IPS-15b (cell line): Measurements from ENCODE around the gene PSORS1C2.

Experiments
- H3K27me3 ChIP-seq: one replicate; pipeline ENCODE4 v1.6.1; 2013; ENCODE audit warnings: low read length; ENCODE audit not compliant: control insufficient read depth, insufficient read depth
- H3K36me3 ChIP-seq: one replicate; pipeline ENCODE4 v1.6.1; 2013; ENCODE audit warnings: low read length; ENCODE audit not compliant: control insufficient read depth, insufficient read depth
- H3K4me1 ChIP-seq: one replicate; pipeline ENCODE4 v1.6.1; 2013; ENCODE audit warnings: mild to moderate bottlenecking, low read length; ENCODE audit not compliant: control insufficient read depth, insufficient read depth
- H3K4me3 ChIP-seq: one replicate; pipeline ENCODE4 v1.5.1; 2013; ENCODE audit warnings: low read depth, low read length
- H3K9ac ChIP-seq: one replicate; pipeline ENCODE4 v1.6.1; 2013; ENCODE audit warnings: low read depth, mild to moderate bottlenecking, low read length
- H3K9me3 ChIP-seq: one replicate; pipeline ENCODE4 v1.6.1; 2013; ENCODE audit warnings: mild to moderate bottlenecking, low read length; ENCODE audit not compliant: control insufficient read depth, insufficient read depth

The PSORS1C2 gene

GRCh38 chr6:31149827-31150447, 11.1 kb upstream of the PSORS1C2 start:
- no peak overlapping the region for H3K4me3 ChIP-seq
- H3K36me3 ChIP-seq: peaks cover 43% of the 10 kb centered on the region
- no peak overlapping the region for H3K9ac ChIP-seq
- no peaks in the 10 kb centered on the region for H3K27me3 ChIP-seq
- no peaks in the 10 kb centered on the region for H3K4me1 ChIP-seq
- no peaks in the 10 kb centered on the region for H3K9me3 ChIP-seq

DNA sequence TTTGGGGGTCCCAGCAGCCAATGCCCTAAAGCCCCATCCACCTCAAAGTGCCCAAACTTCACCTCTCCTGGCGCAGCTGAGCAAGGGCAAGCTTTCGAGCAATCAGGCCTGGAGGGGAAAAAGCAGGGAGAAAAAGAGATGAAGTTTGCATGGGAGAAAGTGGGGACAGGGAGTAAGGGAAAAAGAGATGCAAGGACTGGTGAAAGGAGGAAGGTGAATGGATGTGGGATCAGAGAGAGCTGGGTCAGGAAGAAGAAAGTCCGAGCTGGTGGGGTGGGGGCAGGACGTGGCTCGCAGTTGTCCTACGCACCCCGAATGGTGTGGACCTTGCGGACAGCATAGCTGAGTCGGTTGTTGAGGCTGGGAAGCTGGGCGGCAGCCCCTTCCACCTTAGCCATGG, 6.5 kb upstream of the PSORS1C2 start:
- Histone ChIP-seq H3K4me3 (no peak overlapping the region), H3K9ac (no peak overlapping the region)

GRCh38 chr6:31144970-31145340, 6.1 kb upstream of the PSORS1C2 start:
- Histone ChIP-seq H3K36me3 (peaks cover 41% of the 10 kb centered on the region), H3K4me3 (no peak overlapping the region), H3K4me1 (no peaks in the 10 kb centered on the region), H3K9me3 (no peaks in the 10 kb centered on the region), H3K9ac (no peak overlapping the region), H3K27me3 (no peaks in the 10 kb centered on the region)

More for the DNA sequence above, 6.5 kb upstream of the PSORS1C2 start:
- no peaks in the 10 kb centered on the region for H3K4me1 ChIP-seq
- H3K36me3 ChIP-seq: peaks cover 45% of the 10 kb centered on the region
- no peaks in the 10 kb centered on the region for H3K27me3 ChIP-seq
- H3K9me3 ChIP-seq: no peaks in the 10 kb centered on the region

- Histone ChIP-seq H3K4me3 (no peak overlapping the region), H3K4me1 (no peaks in the 10 kb centered on the region), H3K36me3 (peaks cover 38% of the 10 kb centered on the region), H3K9ac (no peak overlapping the region), H3K27me3 (no peaks in the 10 kb centered on the region), H3K9me3 (no peaks in the 10 kb centered on the region)
These were observed 5.6 kb upstream of the PSORS1C2 start for GRCh38 chr6:31144296-31144969.

- Histone ChIP-seq H3K36me3 (peaks cover 31% of the 10 kb centered on the region), H3K4me3 (no peak overlapping the region), H3K4me1 (no peaks in the 10 kb centered on the region), H3K9me3 (no peaks in the 10 kb centered on the region), H3K27me3 (no peaks in the 10 kb centered on the region), H3K9ac (no peak overlapping the region)
These were observed 4.3 kb upstream of the PSORS1C2 start for GRCh38 chr6:31143148-31143547.

DNA sequence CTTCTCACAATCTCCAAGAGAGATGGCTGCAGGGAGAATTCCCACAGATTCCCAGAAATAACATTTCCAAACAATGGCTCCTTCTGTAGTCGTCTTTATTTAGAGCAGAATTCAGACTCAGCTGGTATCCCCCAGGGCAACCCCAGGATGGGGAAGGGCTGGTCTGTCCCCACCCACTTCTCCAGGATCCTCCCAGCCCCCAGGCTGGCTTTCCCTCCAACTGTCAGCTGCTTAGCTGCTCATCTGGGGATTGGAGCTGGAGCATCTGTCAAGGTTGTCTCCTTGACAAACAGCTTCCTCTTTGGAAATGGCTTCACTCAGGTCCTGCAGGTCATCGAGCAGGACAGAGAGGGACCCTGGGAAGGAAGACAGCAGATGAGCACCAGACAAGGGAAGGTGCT, 3.5 kb upstream of the PSORS1C2 start:
- no peaks in the 10 kb centered on the region for H3K9me3 ChIP-seq
- no peak overlapping the region for H3K4me3 ChIP-seq
- H3K36me3 ChIP-seq: peaks cover 31% of the 10 kb centered on the region
- H3K4me1 ChIP-seq: peaks cover 4% of the 10 kb centered on the region
- H3K9ac ChIP-seq: no peak overlapping the region
- H3K27me3 ChIP-seq: no peaks in the 10 kb centered on the region

DNA sequence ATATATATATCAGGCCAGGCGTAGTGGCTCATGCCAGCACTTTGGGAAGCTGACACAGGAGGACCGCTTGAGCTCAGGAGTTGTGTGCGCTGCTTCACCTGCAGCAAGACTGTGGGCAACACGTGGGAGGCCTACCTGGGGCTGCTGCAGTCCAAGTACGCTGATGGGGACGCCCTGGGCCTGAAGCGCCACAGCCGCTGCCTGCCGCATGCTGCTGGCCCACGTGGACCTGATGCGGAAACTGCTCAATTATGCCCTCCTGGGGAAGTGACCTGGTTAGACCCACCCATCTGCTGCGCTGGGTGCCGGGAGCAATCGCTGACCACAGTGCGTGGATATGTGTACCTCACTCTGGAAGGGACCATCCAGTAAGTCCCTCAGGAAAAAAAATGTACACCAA, 1.8 kb upstream of the PSORS1C2 start:
- Histone ChIP-seq H3K27me3 (no peaks in the 10 kb centered on the region), H3K4me1 (peaks cover 4% of the 10 kb centered on the region), H3K9me3 (no peaks in the 10 kb centered on the region), H3K9ac (no peak overlapping the region), H3K4me3 (no peak overlapping the region), H3K36me3 (peaks cover 31% of the 10 kb centered on the region)

DNA sequence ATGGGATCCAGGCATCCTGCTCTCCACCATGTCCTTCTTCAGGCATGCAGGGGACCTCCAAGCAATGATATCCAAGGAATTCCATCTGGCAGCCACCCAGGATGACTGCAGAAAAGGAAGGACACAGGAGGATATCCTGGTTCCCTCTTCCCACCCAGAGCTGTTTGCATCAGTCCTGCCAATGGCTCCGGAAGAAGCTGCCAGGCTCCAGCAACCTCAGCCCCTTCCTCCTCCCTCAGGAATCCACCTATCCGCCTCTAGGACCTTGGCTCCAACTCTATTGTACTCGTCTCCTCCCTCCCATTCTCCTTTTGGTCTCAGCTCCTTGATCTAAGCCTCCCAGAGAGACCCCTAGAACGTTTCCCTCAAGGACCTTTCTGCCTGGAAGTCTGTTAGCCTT, 733 bp upstream of the PSORS1C2 start:
- Histone ChIP-seq H3K9ac (no peak overlapping the region), H3K4me3 (no peak overlapping the region), H3K36me3 (peaks cover 22% of the 10 kb centered on the region), H3K4me1 (peaks cover 4% of the 10 kb centered on the region), H3K9me3 (no peaks in the 10 kb centered on the region), H3K27me3 (no peaks in the 10 kb centered on the region)

- no peak overlapping the region for H3K9ac ChIP-seq
- peaks cover 4% of the 10 kb centered on the region for H3K4me1 ChIP-seq
- H3K36me3 ChIP-seq: no peaks in the 10 kb centered on the region
- no peaks in the 10 kb centered on the region for H3K27me3 ChIP-seq
- H3K9me3 ChIP-seq: no peaks in the 10 kb centered on the region
- H3K4me3 ChIP-seq: no peak overlapping the region
These were observed 3.2 kb downstream of the PSORS1C2 start for GRCh38 chr6:31135710-31136109.

GRCh38 chr6:31132806-31133205, 6.1 kb downstream of the PSORS1C2 start:
- no peaks in the 10 kb centered on the region for H3K9me3 ChIP-seq
- H3K4me1 ChIP-seq: peaks cover 3% of the 10 kb centered on the region
- no peaks in the 10 kb centered on the region for H3K27me3 ChIP-seq
- H3K4me3 ChIP-seq: no peak overlapping the region
- no peaks in the 10 kb centered on the region for H3K36me3 ChIP-seq
- no peak overlapping the region for H3K9ac ChIP-seq

DNA sequence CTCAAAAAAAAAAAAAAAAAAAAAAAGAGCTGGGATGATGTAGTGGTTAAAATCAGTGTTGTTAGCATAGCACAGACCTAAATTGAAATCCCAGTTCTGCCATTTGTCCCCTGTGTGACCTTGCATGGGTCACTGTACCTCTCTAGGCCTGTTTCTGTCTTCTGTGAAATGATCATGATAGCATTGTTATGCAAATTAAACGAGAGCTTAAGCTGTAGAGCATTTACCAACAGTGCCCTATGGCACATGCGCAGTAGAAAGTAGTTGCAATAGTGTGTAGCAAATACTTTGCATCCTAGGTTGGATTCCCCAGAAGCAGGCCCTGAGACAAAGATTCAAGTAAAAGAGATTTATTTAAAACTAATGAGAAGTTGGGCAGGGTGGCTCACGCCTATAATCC, 7.3 kb downstream of the PSORS1C2 start:
- no peaks in the 10 kb centered on the region for H3K4me1 ChIP-seq

GRCh38 chr6:31130751-31131150, 8.1 kb downstream of the PSORS1C2 start:
- Histone ChIP-seq H3K4me1 (no peaks in the 10 kb centered on the region), H3K27me3 (no peaks in the 10 kb centered on the region), H3K9me3 (no peaks in the 10 kb centered on the region), H3K4me3 (no peak overlapping the region), H3K9ac (no peak overlapping the region), H3K36me3 (no peaks in the 10 kb centered on the region)

More for the DNA sequence above, 7.3 kb downstream of the PSORS1C2 start:
- Histone ChIP-seq H3K9ac (no peak overlapping the region), H3K36me3 (no peaks in the 10 kb centered on the region), H3K4me3 (no peak overlapping the region), H3K9me3 (no peaks in the 10 kb centered on the region), H3K27me3 (no peaks in the 10 kb centered on the region)
